Smooth muscle cell (in vitro differentiated cells): ENCODE measurements around the gene HOOK2. TPM values are rescaled to one million over a fixed set of nuclear protein-coding genes. Genes with fewer than 3 reads are reported as not detected.
A peak's percentile ranks its signal among the peaks of the same experiment; 100 is the strongest.

Experiments used
- DNase-seq: peaks from one replicate; lab custom pipeline; 2025; ENCODE audit not compliant: unreplicated experiment; lab: John Stamatoyannopoulos, UW
- H2AFZ ChIP-seq: fragments of 200-600 bp; sonication (generic); 2 replicates; pipeline ENCODE4 v1.6.0; 2016; ENCODE audit warnings: antibody characterized with exemption, low read depth, mild to moderate bottlenecking
- H3F3A ChIP-seq: fragments of 200-600 bp; sonication (generic); 2 replicates; pipeline ENCODE4 v1.6.0; 2017; ENCODE audit warnings: antibody characterized with exemption, low read depth
- H3K27ac ChIP-seq: fragments of 200-600 bp; sonication (generic); 2 replicates; pipeline ENCODE4 v1.5.1; 2016; ENCODE audit warnings: low read depth, mild to moderate bottlenecking
- H3K27me3 ChIP-seq: fragments of 200-600 bp; sonication (generic); 2 replicates; pipeline ENCODE4 v1.6.1; 2016; ENCODE audit warnings: low read depth, mild to moderate bottlenecking
- H3K36me3 ChIP-seq: fragments of 200-600 bp; sonication (generic); 2 replicates; pipeline ENCODE4 v1.5.1; 2016; ENCODE audit warnings: low read depth
- H3K4me1 ChIP-seq: fragments of 200-600 bp; sonication (generic); 2 replicates; pipeline ENCODE4 v1.5.1; 2016; ENCODE audit warnings: low read depth
- H3K4me2 ChIP-seq: fragments of 200-600 bp; sonication (generic); 2 replicates; pipeline ENCODE4 v1.6.0; 2016; ENCODE audit warnings: mild to moderate bottlenecking
- H3K4me3 ChIP-seq: fragments of 200-600 bp; sonication (generic); 2 replicates; pipeline ENCODE4 v1.5.1; 2016; ENCODE audit warnings: mild to moderate bottlenecking
- H3K79me2 ChIP-seq: fragments of 200-600 bp; sonication (generic); 2 replicates; pipeline ENCODE4 v1.6.0; 2016; ENCODE audit warnings: low read depth, mild to moderate bottlenecking
- H3K9ac ChIP-seq: fragments of 200-600 bp; sonication (generic); 2 replicates; pipeline ENCODE4 v1.6.0; 2016; ENCODE audit warnings: low read depth
- H3K9me3 ChIP-seq: fragments of 200-600 bp; sonication (generic); replicated peaks from 2 replicates; pipeline ENCODE4 v1.5.1; 2016; ENCODE audit warnings: low read depth
- H4K20me1 ChIP-seq: fragments of 200-600 bp; sonication (generic); 2 replicates; pipeline ENCODE4 v1.6.0; 2016; ENCODE audit warnings: low read depth
- CTCF ChIP-seq: fragments of 200-600 bp; sonication (generic); IDR thresholded peaks from 2 replicates; pipeline ENCODE4 v1.5.1; 2017; ENCODE audit warnings: borderline replicate concordance, mild to moderate bottlenecking, antibody characterized with exemption; ENCODE audit not compliant: insufficient read depth, poor library complexity, severe bottlenecking
- WGBS: methylation state at CpG from one replicate; pipeline ENCODE4 v1.1.7; 2016; ENCODE audit warnings: low lambda C conversion rate; 5-methylcytosine and 5-hydroxymethylcytosine counted together
- polyA plus RNA-seq: library from polyadenylated mRNA; unstranded; fragments of >200 nt; fragmentation: Nextera tagmentation; extraction: Ambion mirVana; gene quantifications from 2 replicates; pipeline ENCODE4 v1.2.1, GENCODE V29; 2016
- total RNA-seq: library from RNA; depleted of rRNA; stranded (reverse); fragments of >200 nt; gene quantifications from 2 replicates; pipeline ENCODE4 v1.2.3, GENCODE V29; 2014

Gene HOOK2
- total and polyA plus RNA-seq, 2 experiments from 2014 or later, result 14.6 to 20.5 TPM

- Histone ChIP-seq H3K9me3 (no peaks in the 10 kb centered on the region), H3K36me3 (no peaks in the 10 kb centered on the region), H4K20me1 (peaks cover 24% of the 10 kb centered on the region), H3K79me2 (peaks cover 20% of the 10 kb centered on the region), H2AFZ (no peak overlapping the region), H3K27me3 (no peaks in the 10 kb centered on the region), H3K9ac (peak overlapping the region; percentile 86), H3F3A (peaks cover 49% of the 10 kb centered on the region), H3K4me1 (peaks cover 25% of the 10 kb centered on the region), H3K4me2 (peak overlapping the region; percentile 89), H3K4me3 (peak overlapping the region; percentile 98), H3K27ac (peak overlapping the region; percentile 96)
- no peak for DNase-seq
- no peak for TF ChIP-seq CTCF
- WGBS, result 5% methylated on average over 25 of the region's 46 CpGs
Observed at GRCh38 chr19:12789098-12789903, 13.9 kb upstream of the HOOK2 start.

- Histone ChIP-seq H2AFZ (no peak overlapping the region), H3K4me1 (peaks cover 30% of the 10 kb centered on the region), H3K9ac (peak overlapping the region; percentile 86), H3F3A (peaks cover 55% of the 10 kb centered on the region), H4K20me1 (peaks cover 20% of the 10 kb centered on the region), H3K79me2 (peaks cover 20% of the 10 kb centered on the region), H3K27me3 (no peaks in the 10 kb centered on the region), H3K27ac (peak overlapping the region; percentile 96), H3K36me3 (no peaks in the 10 kb centered on the region), H3K4me3 (peak overlapping the region; percentile 98), H3K4me2 (peak overlapping the region; percentile 89), H3K9me3 (no peaks in the 10 kb centered on the region)
- 5% methylated on average over 5 of the region's 12 CpGs for WGBS
- DNase-seq, result peak; percentile 60
- no peak for TF ChIP-seq CTCF
Observed at GRCh38 chr19:12788682-12789097, 13.3 kb upstream of the HOOK2 start.

- Histone ChIP-seq H3K9me3 (no peaks in the 10 kb centered on the region), H3K4me2 (peak overlapping the region; percentile 89), H2AFZ (no peak overlapping the region), H3K27me3 (no peaks in the 10 kb centered on the region), H3K4me3 (peak overlapping the region; percentile 98), H3K9ac (peak overlapping the region; percentile 86), H3K27ac (peak overlapping the region; percentile 96), H3K79me2 (peaks cover 18% of the 10 kb centered on the region), H3K4me1 (peaks cover 35% of the 10 kb centered on the region), H3K36me3 (no peaks in the 10 kb centered on the region), H3F3A (peaks cover 61% of the 10 kb centered on the region), H4K20me1 (peaks cover 18% of the 10 kb centered on the region)
- no peak for TF ChIP-seq CTCF
- no peak for DNase-seq
- WGBS, result 33% methylated on average over 4 of the region's 4 CpGs
Observed at GRCh38 chr19:12788042-12788681, 12.8 kb upstream of the HOOK2 start.
